Endodermal cell (in vitro differentiated cells): ENCODE results near the gene PPP1R14D. TPM values are rescaled to one million over a fixed set of nuclear protein-coding genes. Genes with fewer than 3 reads are reported as not detected.

Experiments used
- DNase-seq: peaks from one replicate; pipeline ENCODE4 v3.0.0-alpha.2; 2017
- H3K27ac ChIP-seq: 2 replicates; pipeline ENCODE4 v1.5.1; 2013; ENCODE audit warnings: mild to moderate bottlenecking, low read depth, low read length, moderate library complexity
- H3K27me3 ChIP-seq: 2 replicates; pipeline ENCODE4 v1.6.1; 2013; ENCODE audit warnings: mild to moderate bottlenecking, low read length, moderate library complexity; ENCODE audit not compliant: insufficient read depth, control insufficient read depth, poor library complexity, severe bottlenecking
- H3K36me3 ChIP-seq: 2 replicates; pipeline ENCODE4 v1.7.0; 2013; ENCODE audit warnings: mild to moderate bottlenecking, low read length, moderate library complexity; ENCODE audit not compliant: control insufficient read depth, insufficient read depth
- H3K4me1 ChIP-seq: one replicate; pipeline ENCODE4 v1.7.0; 2013; ENCODE audit warnings: low read length; ENCODE audit not compliant: control insufficient read depth, insufficient read depth
- H3K4me3 ChIP-seq: 2 replicates; pipeline ENCODE4 v1.5.1; 2013; ENCODE audit warnings: mild to moderate bottlenecking, low read length, moderate library complexity
- H3K9ac ChIP-seq: 2 replicates; pipeline ENCODE4 v1.6.1; 2013; ENCODE audit warnings: mild to moderate bottlenecking, low read length, moderate library complexity; ENCODE audit not compliant: poor library complexity, severe bottlenecking; ENCODE audit errors: extremely low read depth
- H3K9me3 ChIP-seq: 2 replicates; pipeline ENCODE4 v1.6.1; 2013; ENCODE audit warnings: mild to moderate bottlenecking, low read length, moderate library complexity; ENCODE audit not compliant: control insufficient read depth
- H3K27ac Mint-ChIP-seq: 2 replicates; pipeline ENCODE4 v1.8.0; 2020; ENCODE audit warnings: mixed read lengths
- H3K27me3 Mint-ChIP-seq: 2 replicates; pipeline ENCODE4 v1.8.0; 2021; ENCODE audit warnings: mild to moderate bottlenecking, mixed read lengths; ENCODE audit not compliant: insufficient read depth
- H3K36me3 Mint-ChIP-seq: 2 replicates; pipeline ENCODE4 v1.8.0; 2020; ENCODE audit warnings: low read depth, mixed read lengths
- H3K4me1 Mint-ChIP-seq: 2 replicates; pipeline ENCODE4 v1.8.0; 2020; ENCODE audit warnings: mixed read lengths
- H3K4me3 Mint-ChIP-seq: 2 replicates; pipeline ENCODE4 v1.8.0; 2020; ENCODE audit warnings: mild to moderate bottlenecking, moderate library complexity, mixed read lengths
- H3K9me3 Mint-ChIP-seq: 2 replicates; pipeline ENCODE4 v1.8.0; 2020; ENCODE audit warnings: mild to moderate bottlenecking, mixed read lengths
- WGBS, 2 experiments: methylation state at CpG; one replicate each; pipeline versions ENCODE4 v1.1.5 to v1.1.7; 2013; ENCODE audit warnings: missing lambda C conversion rate in 2 of 2, mixed read lengths in 1 of 2; ENCODE audit not compliant: insufficient coverage in 1 of 2, insufficient read length in 1 of 2; 5-methylcytosine and 5-hydroxymethylcytosine counted together
- total RNA-seq, 2 donors: library from RNA; stranded (reverse); fragmentation: NEBNext Ultra II Directional in 1 of 2; extraction: Animal tissue kit (Norgen Biotek cat#: 25700) in 1 of 2; gene quantifications; 2 replicates in 1 of 2; 3 replicates in 1 of 2; pipeline ENCODE4 v1.2.1, GENCODE V29; 2021
- TF ChIP-seq, protein P1 (sequence below): fragments of 200-600 bp; sonication (generic); conservative IDR thresholded peaks from 2 replicates; pipeline ENCODE4 v1.5.0; 2021; ENCODE audit warnings: antibody characterized with exemption, mild to moderate bottlenecking

The PPP1R14D gene
- total RNA-seq, 2 donors from 2014 or later = not detected

- no peak for DNase-seq
- peak overlapping the region; percentile 95 for H3K27ac Mint-ChIP-seq
- H3K9ac ChIP-seq = peak overlapping the region; percentile 66
- H3K27me3 Mint-ChIP-seq = no peaks in the 10 kb centered on the region
- no peak overlapping the region for H3K27ac ChIP-seq
- WGBS, 2 experiments = 68 to 79% methylated on average over 8 to 12 of the region's 12 CpGs
- peaks cover 32% of the 10 kb centered on the region for H3K27me3 ChIP-seq
- peaks cover 7% of the 10 kb centered on the region for H3K36me3 ChIP-seq
- H3K4me1 Mint-ChIP-seq = peaks cover 31% of the 10 kb centered on the region
- H3K4me3 ChIP-seq = peak overlapping the region; percentile 80
- peaks cover 5% of the 10 kb centered on the region for H3K4me1 ChIP-seq
- H3K36me3 Mint-ChIP-seq = peaks cover 32% of the 10 kb centered on the region
- H3K9me3 Mint-ChIP-seq = no peaks in the 10 kb centered on the region
- H3K9me3 ChIP-seq = no peaks in the 10 kb centered on the region
- TF ChIP-seq, protein P1, sequence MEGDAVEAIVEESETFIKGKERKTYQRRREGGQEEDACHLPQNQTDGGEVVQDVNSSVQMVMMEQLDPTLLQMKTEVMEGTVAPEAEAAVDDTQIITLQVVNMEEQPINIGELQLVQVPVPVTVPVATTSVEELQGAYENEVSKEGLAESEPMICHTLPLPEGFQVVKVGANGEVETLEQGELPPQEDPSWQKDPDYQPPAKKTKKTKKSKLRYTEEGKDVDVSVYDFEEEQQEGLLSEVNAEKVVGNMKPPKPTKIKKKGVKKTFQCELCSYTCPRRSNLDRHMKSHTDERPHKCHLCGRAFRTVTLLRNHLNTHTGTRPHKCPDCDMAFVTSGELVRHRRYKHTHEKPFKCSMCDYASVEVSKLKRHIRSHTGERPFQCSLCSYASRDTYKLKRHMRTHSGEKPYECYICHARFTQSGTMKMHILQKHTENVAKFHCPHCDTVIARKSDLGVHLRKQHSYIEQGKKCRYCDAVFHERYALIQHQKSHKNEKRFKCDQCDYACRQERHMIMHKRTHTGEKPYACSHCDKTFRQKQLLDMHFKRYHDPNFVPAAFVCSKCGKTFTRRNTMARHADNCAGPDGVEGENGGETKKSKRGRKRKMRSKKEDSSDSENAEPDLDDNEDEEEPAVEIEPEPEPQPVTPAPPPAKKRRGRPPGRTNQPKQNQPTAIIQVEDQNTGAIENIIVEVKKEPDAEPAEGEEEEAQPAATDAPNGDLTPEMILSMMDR = no peak
- H3K4me3 Mint-ChIP-seq = peak overlapping the region; percentile 93
These were observed 16.5 kb upstream of the PPP1R14D start for GRCh38 chr15:40845036-40845435.

GRCh38 chr15:40844696-40845030, 16.2 kb upstream of the PPP1R14D start:
- peak; percentile 81 for DNase-seq
- Mint-ChIP-seq H3K36me3 (peaks cover 31% of the 10 kb centered on the region), H3K27ac (peak overlapping the region; percentile 95), H3K27me3 (no peaks in the 10 kb centered on the region), H3K4me3 (peak overlapping the region; percentile 93), H3K9me3 (no peaks in the 10 kb centered on the region), H3K4me1 (peaks cover 31% of the 10 kb centered on the region)
- peaks cover 5% of the 10 kb centered on the region for H3K4me1 ChIP-seq
- WGBS, 2 experiments = 9 to 11% methylated on average over 16 to 28 of the region's 28 CpGs
- peaks cover 32% of the 10 kb centered on the region for H3K27me3 ChIP-seq
- peak overlapping the region; percentile 80 for H3K4me3 ChIP-seq
- no peak overlapping the region for H3K27ac ChIP-seq
- H3K36me3 ChIP-seq = peaks cover 7% of the 10 kb centered on the region
- TF ChIP-seq, protein P1 = peak; percentile 22
- no peaks in the 10 kb centered on the region for H3K9me3 ChIP-seq
- H3K9ac ChIP-seq = peak overlapping the region; percentile 66

GRCh38 chr15:40843885-40844695, 15.6 kb upstream of the PPP1R14D start, which contains the start of gene SPINT1:
TSS of gene SPINT1 (plus strand) at chr15:40844048. CDS start at chr15:40844555, 507 bp downstream.
- peaks cover 7% of the 10 kb centered on the region for H3K36me3 ChIP-seq
- no peak within 1 kb of the TSS for H3K27ac ChIP-seq
- peaks cover 5% of the 10 kb centered on the region for H3K4me1 ChIP-seq
- H3K4me3 ChIP-seq = peak within 1 kb of the TSS; percentile 80
- 0 to 1% methylated on average over 26 to 89 of the region's 89 CpGs for WGBS, 2 experiments
- peak within 1 kb of the TSS; percentile 66 for H3K9ac ChIP-seq
- H3K9me3 Mint-ChIP-seq = no peaks in the 10 kb centered on the region
- no peaks in the 10 kb centered on the region for H3K9me3 ChIP-seq
- peak within 1 kb of the TSS; percentile 93 for H3K4me3 Mint-ChIP-seq
- no peaks in the 10 kb centered on the region for H3K27me3 Mint-ChIP-seq
- H3K36me3 Mint-ChIP-seq = peaks cover 26% of the 10 kb centered on the region
- H3K27ac Mint-ChIP-seq = peak within 1 kb of the TSS; percentile 95
- peaks cover 32% of the 10 kb centered on the region for H3K27me3 ChIP-seq
- TF ChIP-seq, protein P1 = no peak
- peak; percentile 81 for DNase-seq
- peaks cover 31% of the 10 kb centered on the region for H3K4me1 Mint-ChIP-seq
